ENCODE data around the gene OR8G5. TPM values are rescaled to one million over a fixed set of nuclear protein-coding genes. Genes with fewer than 3 reads are reported as not detected.

OR8G5 gene
- total RNA-seq, 1 experiment from 2014 or later, result not detected

DNA sequence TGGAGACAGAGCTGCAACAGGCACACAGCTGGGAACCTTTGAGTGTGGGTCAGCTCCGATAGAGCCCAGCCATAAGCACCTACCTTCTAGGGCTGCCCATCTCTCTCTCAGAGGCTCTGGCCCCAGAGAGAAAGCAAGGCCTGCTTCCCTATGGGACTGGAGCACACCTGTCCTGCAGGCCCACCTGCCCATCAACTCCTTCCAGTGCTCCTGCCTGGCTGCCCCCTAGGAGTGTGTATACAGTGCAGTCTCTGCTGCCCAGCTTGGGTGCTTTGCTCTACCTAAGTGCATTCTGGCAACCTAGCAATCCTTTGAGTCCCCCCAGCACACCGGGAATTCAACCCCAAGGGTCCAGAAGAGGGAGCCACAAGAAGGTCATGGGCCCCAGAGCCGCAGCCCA is 21.0 kb downstream of the OR8G5 start (continued):
- TF ChIP-seq GTF2I (CRISPR knock-in tag; conservative IDR thresholded peaks at IDR 0.05) (no peak), JAZF1 (CRISPR knock-in tag; IDR thresholded peaks at IDR 0.05) (no peak), SMAD4 (CRISPR knock-in tag; IDR thresholded peaks at IDR 0.05) (no peak), RELA (CRISPR knock-in tag; IDR thresholded peaks at IDR 0.05; ENCODE audit: borderline replicate concordance) (no peak), ZNF423 (CRISPR knock-in tag; IDR thresholded peaks at IDR 0.05) (no peak), NFATC4 (CRISPR knock-in tag; IDR thresholded peaks at IDR 0.05) (no peak), TEAD1 (CRISPR knock-in tag; IDR thresholded peaks at IDR 0.05) (no peak), ZNF671 (CRISPR knock-in tag; IDR thresholded peaks at IDR 0.05) (no peak)
- TF ChIP-seq, protein P1, sequence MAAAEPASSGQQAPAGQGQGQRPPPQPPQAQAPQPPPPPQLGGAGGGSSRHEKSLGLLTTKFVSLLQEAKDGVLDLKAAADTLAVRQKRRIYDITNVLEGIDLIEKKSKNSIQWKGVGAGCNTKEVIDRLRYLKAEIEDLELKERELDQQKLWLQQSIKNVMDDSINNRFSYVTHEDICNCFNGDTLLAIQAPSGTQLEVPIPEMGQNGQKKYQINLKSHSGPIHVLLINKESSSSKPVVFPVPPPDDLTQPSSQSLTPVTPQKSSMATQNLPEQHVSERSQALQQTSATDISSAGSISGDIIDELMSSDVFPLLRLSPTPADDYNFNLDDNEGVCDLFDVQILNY (CRISPR knock-in tag; IDR thresholded peaks at IDR 0.05), result no peak
- TF ChIP-seq, protein P2, sequence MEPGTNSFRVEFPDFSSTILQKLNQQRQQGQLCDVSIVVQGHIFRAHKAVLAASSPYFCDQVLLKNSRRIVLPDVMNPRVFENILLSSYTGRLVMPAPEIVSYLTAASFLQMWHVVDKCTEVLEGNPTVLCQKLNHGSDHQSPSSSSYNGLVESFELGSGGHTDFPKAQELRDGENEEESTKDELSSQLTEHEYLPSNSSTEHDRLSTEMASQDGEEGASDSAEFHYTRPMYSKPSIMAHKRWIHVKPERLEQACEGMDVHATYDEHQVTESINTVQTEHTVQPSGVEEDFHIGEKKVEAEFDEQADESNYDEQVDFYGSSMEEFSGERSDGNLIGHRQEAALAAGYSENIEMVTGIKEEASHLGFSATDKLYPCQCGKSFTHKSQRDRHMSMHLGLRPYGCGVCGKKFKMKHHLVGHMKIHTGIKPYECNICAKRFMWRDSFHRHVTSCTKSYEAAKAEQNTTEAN (CRISPR knock-in tag; IDR thresholded peaks at IDR 0.05), result no peak
- TF ChIP-seq, protein P3, sequence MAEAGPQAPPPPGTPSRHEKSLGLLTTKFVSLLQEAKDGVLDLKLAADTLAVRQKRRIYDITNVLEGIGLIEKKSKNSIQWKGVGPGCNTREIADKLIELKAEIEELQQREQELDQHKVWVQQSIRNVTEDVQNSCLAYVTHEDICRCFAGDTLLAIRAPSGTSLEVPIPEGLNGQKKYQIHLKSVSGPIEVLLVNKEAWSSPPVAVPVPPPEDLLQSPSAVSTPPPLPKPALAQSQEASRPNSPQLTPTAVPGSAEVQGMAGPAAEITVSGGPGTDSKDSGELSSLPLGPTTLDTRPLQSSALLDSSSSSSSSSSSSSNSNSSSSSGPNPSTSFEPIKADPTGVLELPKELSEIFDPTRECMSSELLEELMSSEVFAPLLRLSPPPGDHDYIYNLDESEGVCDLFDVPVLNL (CRISPR knock-in tag; IDR thresholded peaks at IDR 0.05; ENCODE audit: borderline replicate concordance, low read depth), result no peak
- TF ChIP-seq, protein P4, sequence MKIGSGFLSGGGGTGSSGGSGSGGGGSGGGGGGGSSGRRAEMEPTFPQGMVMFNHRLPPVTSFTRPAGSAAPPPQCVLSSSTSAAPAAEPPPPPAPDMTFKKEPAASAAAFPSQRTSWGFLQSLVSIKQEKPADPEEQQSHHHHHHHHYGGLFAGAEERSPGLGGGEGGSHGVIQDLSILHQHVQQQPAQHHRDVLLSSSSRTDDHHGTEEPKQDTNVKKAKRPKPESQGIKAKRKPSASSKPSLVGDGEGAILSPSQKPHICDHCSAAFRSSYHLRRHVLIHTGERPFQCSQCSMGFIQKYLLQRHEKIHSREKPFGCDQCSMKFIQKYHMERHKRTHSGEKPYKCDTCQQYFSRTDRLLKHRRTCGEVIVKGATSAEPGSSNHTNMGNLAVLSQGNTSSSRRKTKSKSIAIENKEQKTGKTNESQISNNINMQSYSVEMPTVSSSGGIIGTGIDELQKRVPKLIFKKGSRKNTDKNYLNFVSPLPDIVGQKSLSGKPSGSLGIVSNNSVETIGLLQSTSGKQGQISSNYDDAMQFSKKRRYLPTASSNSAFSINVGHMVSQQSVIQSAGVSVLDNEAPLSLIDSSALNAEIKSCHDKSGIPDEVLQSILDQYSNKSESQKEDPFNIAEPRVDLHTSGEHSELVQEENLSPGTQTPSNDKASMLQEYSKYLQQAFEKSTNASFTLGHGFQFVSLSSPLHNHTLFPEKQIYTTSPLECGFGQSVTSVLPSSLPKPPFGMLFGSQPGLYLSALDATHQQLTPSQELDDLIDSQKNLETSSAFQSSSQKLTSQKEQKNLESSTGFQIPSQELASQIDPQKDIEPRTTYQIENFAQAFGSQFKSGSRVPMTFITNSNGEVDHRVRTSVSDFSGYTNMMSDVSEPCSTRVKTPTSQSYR (CRISPR knock-in tag; IDR thresholded peaks at IDR 0.05), result no peak

DNA sequence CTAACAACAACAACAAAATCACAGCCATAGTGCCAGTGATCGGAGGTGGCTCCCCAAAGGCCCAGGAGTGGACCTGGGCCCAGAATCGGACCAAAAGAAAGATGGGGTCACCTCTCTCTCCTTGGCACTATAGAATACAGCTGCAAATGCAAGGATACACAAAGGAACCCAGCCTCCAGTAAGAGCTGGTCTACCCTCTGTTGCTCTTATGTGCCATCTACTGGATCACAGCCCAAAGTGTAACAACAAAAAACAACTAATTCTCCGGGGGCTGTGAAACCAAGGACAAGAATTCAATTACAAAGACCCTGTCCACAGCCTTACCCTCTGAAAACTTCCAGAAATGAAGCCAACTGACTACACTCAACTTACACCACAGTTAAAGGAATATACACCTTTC is 21.6 kb downstream of the OR8G5 start:
- H3K27me3 Mint-ChIP-seq (ENCODE audit: low read depth), result no peaks in the 10 kb centered on the region
- ChIA-PET POLR2A (interaction anchor here (0.6 kb wide), 1 partner anchor 681 kb away, joined by 3 read pairs; no protein-coding TSS in a partner anchor), CTCF (interaction anchor here (0.9 to 1.7 kb wide), 6 partner anchors 84 to 638 kb away, joined by 3 to 12 read pairs (median 4); no protein-coding TSS in a partner anchor)
- H3K36me3 Mint-ChIP-seq, result peaks cover 8% of the 10 kb centered on the region; the same call in 1 of the 2 replicates
- H3K4me3 Mint-ChIP-seq, result no peak overlapping the region
- H3K4me1 Mint-ChIP-seq, result peaks cover 12% of the 10 kb centered on the region
- H3K9me3 Mint-ChIP-seq, result peaks cover 21% of the 10 kb centered on the region
- ATAC-seq, result peak; percentile 94
- H3K27ac Mint-ChIP-seq, result no peak overlapping the region
- DNase-seq (ENCODE audit: low spot score), result no peak
- no peak for TF ChIP-seq MXD4 (CRISPR knock-in tag; IDR thresholded peaks at IDR 0.05; ENCODE audit: borderline replicate concordance)
- TF ChIP-seq, protein P5, sequence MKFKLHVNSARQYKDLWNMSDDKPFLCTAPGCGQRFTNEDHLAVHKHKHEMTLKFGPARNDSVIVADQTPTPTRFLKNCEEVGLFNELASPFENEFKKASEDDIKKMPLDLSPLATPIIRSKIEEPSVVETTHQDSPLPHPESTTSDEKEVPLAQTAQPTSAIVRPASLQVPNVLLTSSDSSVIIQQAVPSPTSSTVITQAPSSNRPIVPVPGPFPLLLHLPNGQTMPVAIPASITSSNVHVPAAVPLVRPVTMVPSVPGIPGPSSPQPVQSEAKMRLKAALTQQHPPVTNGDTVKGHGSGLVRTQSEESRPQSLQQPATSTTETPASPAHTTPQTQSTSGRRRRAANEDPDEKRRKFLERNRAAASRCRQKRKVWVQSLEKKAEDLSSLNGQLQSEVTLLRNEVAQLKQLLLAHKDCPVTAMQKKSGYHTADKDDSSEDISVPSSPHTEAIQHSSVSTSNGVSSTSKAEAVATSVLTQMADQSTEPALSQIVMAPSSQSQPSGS (CRISPR knock-in tag; IDR thresholded peaks at IDR 0.05; ENCODE audit: borderline replicate concordance, low read depth), result no peak
- TF ChIP-seq SMAD4 (CRISPR knock-in tag; IDR thresholded peaks at IDR 0.05), result no peak
- TF ChIP-seq SOX15 (CRISPR knock-in tag; IDR thresholded peaks at IDR 0.05), result no peak
- TF ChIP-seq TEAD1 (CRISPR knock-in tag; IDR thresholded peaks at IDR 0.05), result no peak
- TF ChIP-seq, protein P6, sequence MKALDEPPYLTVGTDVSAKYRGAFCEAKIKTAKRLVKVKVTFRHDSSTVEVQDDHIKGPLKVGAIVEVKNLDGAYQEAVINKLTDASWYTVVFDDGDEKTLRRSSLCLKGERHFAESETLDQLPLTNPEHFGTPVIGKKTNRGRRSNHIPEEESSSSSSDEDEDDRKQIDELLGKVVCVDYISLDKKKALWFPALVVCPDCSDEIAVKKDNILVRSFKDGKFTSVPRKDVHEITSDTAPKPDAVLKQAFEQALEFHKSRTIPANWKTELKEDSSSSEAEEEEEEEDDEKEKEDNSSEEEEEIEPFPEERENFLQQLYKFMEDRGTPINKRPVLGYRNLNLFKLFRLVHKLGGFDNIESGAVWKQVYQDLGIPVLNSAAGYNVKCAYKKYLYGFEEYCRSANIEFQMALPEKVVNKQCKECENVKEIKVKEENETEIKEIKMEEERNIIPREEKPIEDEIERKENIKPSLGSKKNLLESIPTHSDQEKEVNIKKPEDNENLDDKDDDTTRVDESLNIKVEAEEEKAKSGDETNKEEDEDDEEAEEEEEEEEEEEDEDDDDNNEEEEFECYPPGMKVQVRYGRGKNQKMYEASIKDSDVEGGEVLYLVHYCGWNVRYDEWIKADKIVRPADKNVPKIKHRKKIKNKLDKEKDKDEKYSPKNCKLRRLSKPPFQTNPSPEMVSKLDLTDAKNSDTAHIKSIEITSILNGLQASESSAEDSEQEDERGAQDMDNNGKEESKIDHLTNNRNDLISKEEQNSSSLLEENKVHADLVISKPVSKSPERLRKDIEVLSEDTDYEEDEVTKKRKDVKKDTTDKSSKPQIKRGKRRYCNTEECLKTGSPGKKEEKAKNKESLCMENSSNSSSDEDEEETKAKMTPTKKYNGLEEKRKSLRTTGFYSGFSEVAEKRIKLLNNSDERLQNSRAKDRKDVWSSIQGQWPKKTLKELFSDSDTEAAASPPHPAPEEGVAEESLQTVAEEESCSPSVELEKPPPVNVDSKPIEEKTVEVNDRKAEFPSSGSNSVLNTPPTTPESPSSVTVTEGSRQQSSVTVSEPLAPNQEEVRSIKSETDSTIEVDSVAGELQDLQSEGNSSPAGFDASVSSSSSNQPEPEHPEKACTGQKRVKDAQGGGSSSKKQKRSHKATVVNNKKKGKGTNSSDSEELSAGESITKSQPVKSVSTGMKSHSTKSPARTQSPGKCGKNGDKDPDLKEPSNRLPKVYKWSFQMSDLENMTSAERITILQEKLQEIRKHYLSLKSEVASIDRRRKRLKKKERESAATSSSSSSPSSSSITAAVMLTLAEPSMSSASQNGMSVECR (CRISPR knock-in tag; IDR thresholded peaks at IDR 0.05; ENCODE audit: borderline replicate concordance), result no peak
- TF ChIP-seq, protein P7, sequence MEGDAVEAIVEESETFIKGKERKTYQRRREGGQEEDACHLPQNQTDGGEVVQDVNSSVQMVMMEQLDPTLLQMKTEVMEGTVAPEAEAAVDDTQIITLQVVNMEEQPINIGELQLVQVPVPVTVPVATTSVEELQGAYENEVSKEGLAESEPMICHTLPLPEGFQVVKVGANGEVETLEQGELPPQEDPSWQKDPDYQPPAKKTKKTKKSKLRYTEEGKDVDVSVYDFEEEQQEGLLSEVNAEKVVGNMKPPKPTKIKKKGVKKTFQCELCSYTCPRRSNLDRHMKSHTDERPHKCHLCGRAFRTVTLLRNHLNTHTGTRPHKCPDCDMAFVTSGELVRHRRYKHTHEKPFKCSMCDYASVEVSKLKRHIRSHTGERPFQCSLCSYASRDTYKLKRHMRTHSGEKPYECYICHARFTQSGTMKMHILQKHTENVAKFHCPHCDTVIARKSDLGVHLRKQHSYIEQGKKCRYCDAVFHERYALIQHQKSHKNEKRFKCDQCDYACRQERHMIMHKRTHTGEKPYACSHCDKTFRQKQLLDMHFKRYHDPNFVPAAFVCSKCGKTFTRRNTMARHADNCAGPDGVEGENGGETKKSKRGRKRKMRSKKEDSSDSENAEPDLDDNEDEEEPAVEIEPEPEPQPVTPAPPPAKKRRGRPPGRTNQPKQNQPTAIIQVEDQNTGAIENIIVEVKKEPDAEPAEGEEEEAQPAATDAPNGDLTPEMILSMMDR (IDR thresholded peaks at IDR 0.05), result no peak
- no peak for TF ChIP-seq CBFB (CRISPR knock-in tag; IDR thresholded peaks at IDR 0.05; ENCODE audit: low read depth)
- TF ChIP-seq, protein P8, sequence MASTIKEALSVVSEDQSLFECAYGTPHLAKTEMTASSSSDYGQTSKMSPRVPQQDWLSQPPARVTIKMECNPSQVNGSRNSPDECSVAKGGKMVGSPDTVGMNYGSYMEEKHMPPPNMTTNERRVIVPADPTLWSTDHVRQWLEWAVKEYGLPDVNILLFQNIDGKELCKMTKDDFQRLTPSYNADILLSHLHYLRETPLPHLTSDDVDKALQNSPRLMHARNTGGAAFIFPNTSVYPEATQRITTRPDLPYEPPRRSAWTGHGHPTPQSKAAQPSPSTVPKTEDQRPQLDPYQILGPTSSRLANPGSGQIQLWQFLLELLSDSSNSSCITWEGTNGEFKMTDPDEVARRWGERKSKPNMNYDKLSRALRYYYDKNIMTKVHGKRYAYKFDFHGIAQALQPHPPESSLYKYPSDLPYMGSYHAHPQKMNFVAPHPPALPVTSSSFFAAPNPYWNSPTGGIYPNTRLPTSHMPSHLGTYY (CRISPR knock-in tag; IDR thresholded peaks at IDR 0.05), result no peak
- TF ChIP-seq, protein P9, sequence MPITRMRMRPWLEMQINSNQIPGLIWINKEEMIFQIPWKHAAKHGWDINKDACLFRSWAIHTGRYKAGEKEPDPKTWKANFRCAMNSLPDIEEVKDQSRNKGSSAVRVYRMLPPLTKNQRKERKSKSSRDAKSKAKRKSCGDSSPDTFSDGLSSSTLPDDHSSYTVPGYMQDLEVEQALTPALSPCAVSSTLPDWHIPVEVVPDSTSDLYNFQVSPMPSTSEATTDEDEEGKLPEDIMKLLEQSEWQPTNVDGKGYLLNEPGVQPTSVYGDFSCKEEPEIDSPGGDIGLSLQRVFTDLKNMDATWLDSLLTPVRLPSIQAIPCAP (CRISPR knock-in tag; IDR thresholded peaks at IDR 0.05), result no peak

Data from WTC11 (cell line).